ENCODE data around the gene HES6.

HES6 gene, protein sequence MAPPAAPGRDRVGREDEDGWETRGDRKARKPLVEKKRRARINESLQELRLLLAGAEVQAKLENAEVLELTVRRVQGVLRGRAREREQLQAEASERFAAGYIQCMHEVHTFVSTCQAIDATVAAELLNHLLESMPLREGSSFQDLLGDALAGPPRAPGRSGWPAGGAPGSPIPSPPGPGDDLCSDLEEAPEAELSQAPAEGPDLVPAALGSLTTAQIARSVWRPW

DNA sequence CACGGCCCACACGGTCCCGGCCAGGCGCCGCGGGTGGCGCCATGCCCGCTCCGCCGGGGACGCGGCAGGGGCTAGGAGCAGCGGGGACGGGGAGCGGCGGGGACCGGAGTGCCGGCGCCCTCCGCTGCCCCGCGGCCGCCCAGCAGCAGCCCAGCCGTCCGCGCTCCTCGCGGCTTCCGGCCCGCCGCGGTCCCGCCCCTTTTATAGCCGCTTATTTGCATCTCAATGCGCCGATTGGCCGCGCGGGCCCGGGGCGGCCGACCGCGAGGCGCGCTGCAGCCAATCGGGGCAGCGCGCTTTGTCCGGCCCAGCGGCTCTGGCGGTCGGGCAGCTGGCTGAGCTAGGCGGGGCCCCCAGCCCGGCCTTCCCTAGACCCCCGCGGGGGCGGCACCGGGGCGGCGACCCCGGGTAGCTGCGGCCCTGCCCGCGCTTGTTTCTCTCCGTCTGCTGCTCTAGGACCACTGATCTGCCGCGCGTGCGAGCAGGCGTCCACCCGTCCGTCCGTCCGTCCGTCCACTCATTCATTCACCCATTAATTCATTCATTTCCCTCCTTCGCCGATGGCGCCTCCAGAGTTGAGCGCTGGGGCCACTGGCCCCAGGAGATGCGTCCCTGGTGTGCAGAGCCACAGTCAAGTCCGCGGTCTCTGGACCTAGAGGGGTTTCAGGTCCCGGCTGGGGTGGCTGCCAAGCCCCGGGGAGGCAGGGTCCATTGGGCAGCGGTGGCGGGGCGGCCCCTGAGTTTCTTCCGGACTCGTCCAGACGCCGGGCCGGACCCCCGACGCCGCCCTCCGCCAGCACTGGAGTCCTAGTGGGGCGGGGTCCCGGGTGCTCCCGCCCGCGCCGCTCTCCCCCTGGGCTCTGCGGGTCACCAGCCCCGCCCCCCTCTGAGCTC is at the start of gene HES6:
TSS of gene HES6 (minus strand) at position 176 of the 894 bp plus-strand sequence. CDS start at position 43, 133 bp downstream.
- TF ChIP-seq, protein P1, sequence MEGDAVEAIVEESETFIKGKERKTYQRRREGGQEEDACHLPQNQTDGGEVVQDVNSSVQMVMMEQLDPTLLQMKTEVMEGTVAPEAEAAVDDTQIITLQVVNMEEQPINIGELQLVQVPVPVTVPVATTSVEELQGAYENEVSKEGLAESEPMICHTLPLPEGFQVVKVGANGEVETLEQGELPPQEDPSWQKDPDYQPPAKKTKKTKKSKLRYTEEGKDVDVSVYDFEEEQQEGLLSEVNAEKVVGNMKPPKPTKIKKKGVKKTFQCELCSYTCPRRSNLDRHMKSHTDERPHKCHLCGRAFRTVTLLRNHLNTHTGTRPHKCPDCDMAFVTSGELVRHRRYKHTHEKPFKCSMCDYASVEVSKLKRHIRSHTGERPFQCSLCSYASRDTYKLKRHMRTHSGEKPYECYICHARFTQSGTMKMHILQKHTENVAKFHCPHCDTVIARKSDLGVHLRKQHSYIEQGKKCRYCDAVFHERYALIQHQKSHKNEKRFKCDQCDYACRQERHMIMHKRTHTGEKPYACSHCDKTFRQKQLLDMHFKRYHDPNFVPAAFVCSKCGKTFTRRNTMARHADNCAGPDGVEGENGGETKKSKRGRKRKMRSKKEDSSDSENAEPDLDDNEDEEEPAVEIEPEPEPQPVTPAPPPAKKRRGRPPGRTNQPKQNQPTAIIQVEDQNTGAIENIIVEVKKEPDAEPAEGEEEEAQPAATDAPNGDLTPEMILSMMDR (conservative IDR thresholded peaks at IDR 0.05; ENCODE audit: low read depth) = no peak
- CTCF ChIA-PET = interaction anchor here (0.5 to 0.7 kb wide), 4 partner anchors 17 to 372 kb away, joined by 3 to 5 read pairs (median 3); no protein-coding TSS in a partner anchor
- DNase-seq (ENCODE audit: low spot score) = peak; percentile 91
- POLR2A ChIA-PET (ENCODE audit: low non-redundant PET) = no interaction called here
- peak within 1 kb of the TSS; percentile 32 for H3K27ac ChIP-seq

DNA sequence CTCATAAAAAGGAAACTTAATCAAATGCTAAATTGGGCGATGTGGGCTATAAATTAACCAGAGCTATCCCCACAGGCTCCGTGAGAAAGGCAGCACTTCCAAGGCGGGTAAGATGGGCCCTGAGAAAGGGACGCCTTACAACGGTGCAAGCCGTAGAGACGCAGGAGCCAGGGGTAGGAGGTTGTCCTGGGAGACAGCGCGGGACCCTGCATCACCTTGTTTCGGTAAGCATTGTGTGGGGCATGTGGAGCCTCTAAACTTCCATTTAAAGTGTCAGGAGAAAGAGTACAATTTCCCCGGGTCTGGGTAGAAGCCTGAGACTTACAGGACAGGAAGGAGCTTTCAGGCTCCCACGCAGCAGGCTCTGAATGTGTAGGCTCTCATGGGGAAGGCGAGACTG is 49.7 kb upstream of the HES6 start:
- ChIA-PET CTCF (interaction anchor here (0.6 kb wide), 1 partner anchor 79 kb away, joined by 3 read pairs; no protein-coding TSS in a partner anchor), POLR2A (ENCODE audit: low non-redundant PET) (no interaction called here)
- no peak for DNase-seq (ENCODE audit: low spot score)
- TF ChIP-seq, protein P1 (conservative IDR thresholded peaks at IDR 0.05; ENCODE audit: low read depth) = no peak
- H3K27ac ChIP-seq = peak overlapping the region; percentile 97

DNA sequence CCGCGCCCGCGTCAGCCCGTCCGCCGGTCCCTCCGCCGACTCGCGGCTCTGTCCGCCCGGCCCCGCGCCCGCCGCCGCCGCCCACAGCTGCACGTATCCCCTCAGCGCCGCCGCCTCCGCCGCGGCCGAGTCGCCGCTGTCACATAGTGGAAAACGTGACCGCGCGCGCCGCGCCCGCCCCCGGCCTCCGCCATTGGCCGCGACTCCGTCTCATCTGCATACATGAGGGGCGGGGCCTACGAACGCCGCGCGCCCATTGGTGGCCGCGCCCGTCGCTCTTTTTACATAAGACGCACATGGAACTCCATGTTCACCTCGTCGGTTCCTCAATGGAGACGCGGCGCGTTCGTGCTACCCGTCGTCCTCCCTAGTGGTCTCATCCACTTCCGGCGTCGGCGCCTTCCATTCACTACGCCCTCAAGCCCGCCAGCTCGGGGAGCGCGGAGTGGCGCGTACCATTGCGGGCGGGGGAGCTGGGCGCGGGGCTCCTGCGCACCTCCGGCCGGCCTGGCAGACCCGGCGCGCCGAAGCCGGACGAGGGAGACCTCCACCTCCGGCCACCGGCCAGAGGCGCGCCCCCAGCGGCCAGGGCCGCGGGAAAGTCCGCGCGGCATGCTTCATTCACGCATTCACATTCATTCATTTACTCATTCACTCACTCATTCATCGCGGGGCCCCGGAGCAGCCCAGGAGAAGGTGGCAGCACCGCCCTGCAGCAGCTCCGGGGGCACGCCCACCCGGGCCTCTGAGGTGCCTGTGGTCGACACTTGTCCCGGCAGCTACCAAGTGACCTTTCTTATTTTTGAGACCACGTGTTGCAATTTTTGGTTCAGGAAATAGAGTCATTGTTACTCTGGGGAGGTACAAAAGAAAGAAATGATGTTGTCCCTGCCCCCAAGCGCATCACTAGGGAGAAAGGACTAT is 49.1 kb upstream of the HES6 start:
- H3K27ac ChIP-seq = peak overlapping the region; percentile 97
- CTCF ChIA-PET = interaction anchor here (0.6 to 1.0 kb wide), 2 partner anchors 16 to 448 kb away, joined by 3 to 5 read pairs; no protein-coding TSS in a partner anchor
- TF ChIP-seq, protein P1 (conservative IDR thresholded peaks at IDR 0.05; ENCODE audit: low read depth) = no peak; the same call in 1 of the 2 replicates
- DNase-seq (ENCODE audit: low spot score) = peak; percentile 91
- POLR2A ChIA-PET (ENCODE audit: low non-redundant PET) = no interaction called here

DNA sequence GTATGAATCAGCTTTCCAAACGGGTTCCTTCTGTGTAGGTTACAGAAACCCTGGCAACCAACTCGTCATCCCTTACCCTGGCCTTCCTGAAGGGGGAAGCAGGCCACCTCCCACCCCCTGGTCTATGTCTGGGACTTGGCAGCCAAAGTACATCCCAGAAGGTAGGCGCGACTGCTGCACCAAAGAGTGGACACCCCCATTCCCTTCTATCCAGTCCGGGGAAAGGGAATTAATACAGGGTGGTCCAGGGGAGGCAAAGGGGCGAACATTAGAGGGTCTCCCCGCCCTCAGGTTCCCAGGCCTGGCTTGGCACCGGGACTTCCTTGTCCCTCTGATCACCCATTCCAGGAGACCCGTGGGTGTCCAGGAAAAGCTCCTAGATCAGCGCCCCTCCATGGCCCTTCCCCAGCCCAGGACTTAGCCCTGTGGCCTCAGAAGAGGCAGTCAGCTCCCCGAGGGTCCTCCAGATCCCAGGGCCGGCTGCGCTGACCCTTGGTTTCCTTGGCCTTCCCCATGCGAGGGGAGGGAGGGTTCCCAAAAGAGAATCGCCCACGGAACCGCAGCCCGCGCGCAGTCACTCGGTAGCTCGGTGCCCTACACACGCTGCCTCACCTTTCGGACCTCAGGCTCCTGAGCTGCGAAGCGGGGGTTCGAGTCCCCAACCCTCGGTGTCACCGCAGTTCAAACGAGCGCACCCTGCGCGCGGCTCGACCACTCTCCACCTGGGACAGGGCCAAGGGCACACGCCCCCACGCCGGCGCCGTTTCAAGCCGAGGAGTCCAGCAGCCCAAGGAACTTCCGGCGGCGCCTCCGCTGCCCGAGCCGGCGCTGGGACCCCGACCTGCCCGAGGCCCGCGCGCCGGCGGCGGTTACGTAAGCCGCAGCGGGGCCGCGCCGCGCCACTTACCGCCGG is 48.2 kb upstream of the HES6 start, which contains the start of gene PER2:
TSS of gene PER2 (minus strand) at position 874 of the 913 bp plus-strand sequence. CDS start 10,674 bp downstream, outside the sequence.
- TF ChIP-seq, protein P1 (conservative IDR thresholded peaks at IDR 0.05; ENCODE audit: low read depth) = no peak
- ChIA-PET POLR2A (ENCODE audit: low non-redundant PET) (no interaction called here), CTCF (interaction anchor here (0.6 to 1.1 kb wide), 4 partner anchors 14 to 447 kb away, joined by 3 to 5 read pairs (median 4); no protein-coding TSS in a partner anchor)
- peak; percentile 88 for DNase-seq (ENCODE audit: low spot score)
- peak within 1 kb of the TSS; percentile 97 for H3K27ac ChIP-seq

DNA sequence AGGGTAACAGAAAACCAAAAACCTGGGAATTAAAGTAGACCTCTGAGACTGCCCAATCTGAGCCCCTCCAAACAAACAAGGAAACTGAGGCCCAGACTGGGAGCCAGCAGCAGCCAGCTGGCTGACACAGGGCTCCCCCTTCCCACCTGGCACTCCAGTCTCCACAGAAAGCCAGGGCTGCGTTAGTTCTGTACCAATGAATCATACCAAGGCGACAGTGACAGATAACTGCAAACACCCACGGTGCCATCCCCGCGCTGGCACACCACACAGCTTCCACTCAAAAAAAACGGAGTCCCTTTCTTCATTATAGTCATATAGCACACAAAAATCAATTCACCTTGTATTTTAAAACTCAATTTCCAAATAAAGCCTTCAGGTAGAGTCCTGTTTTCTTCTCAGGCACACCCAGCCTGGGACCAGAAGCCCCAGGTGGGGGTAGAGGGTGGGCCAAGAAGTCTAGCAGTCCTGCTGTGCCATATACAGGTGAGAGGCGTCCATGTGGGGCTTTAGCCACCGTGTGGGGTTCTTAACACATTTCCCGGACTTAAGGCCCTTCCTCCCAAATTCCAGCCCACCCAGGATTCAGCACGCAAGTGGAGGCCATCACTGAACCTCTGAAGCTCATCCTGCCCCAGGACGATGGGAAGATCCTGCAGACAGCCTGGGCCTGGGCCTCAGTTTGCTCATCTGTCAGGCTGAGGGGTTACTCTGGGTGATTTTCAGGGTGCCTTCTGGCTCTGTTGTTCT is 47.3 kb upstream of the HES6 start:
- ChIA-PET CTCF (interaction anchor here (1.1 kb wide), 1 partner anchor 15 kb away, joined by 4 read pairs; no protein-coding TSS in a partner anchor), POLR2A (ENCODE audit: low non-redundant PET) (no interaction called here)
- peak overlapping the region; percentile 97 for H3K27ac ChIP-seq
- TF ChIP-seq, protein P1 (conservative IDR thresholded peaks at IDR 0.05; ENCODE audit: low read depth) = no peak
- DNase-seq (ENCODE audit: low spot score) = no peak
